ENCODE data around the gene LARP4B. TPM values are rescaled to one million over a fixed set of nuclear protein-coding genes. Genes with fewer than 3 reads are reported as not detected.

Gene LARP4B
- total and polyA plus RNA-seq, 2 donors from 2014 or later: 12.9 to 96.6 TPM

- Histone ChIP-seq H3K9ac (ENCODE audit: low read length in 3 of 3) (no peak overlapping the region), H3K4me1 (ENCODE audit: control insufficient read depth in 2 of 3, insufficient read depth in 2 of 3, low read depth in 1 of 3, low read length in 3 of 3) (peaks cover 0 to 2% (median 0%) of the 10 kb centered on the region in 3 donors), H3K27me3 (ENCODE audit: control insufficient read depth, insufficient read depth, low read length) (no peaks in the 10 kb centered on the region), H3K36me3 (ENCODE audit: control insufficient read depth in 2 of 3, insufficient read depth in 3 of 3, low read length in 3 of 3) (peaks cover 3 to 19% (median 15%) of the 10 kb centered on the region in 3 donors), H3K9me3 (ENCODE audit: control insufficient read depth in 2 of 3, insufficient read depth in 1 of 3, low read length in 3 of 3) (no peaks in the 10 kb centered on the region), H3K27ac (ENCODE audit: low read depth in 2 of 2, low read length in 2 of 2) (no peak overlapping the region), H3K4me3 (ENCODE audit: low read length in 3 of 3) (no peak overlapping the region)
- DNase-seq (peak; percentile 13 to 80 (median 46)), FAIRE-seq (no peak)
- intact Hi-C loops (cut with DNase I): no loop called here
- TF ChIP-seq, protein P1, sequence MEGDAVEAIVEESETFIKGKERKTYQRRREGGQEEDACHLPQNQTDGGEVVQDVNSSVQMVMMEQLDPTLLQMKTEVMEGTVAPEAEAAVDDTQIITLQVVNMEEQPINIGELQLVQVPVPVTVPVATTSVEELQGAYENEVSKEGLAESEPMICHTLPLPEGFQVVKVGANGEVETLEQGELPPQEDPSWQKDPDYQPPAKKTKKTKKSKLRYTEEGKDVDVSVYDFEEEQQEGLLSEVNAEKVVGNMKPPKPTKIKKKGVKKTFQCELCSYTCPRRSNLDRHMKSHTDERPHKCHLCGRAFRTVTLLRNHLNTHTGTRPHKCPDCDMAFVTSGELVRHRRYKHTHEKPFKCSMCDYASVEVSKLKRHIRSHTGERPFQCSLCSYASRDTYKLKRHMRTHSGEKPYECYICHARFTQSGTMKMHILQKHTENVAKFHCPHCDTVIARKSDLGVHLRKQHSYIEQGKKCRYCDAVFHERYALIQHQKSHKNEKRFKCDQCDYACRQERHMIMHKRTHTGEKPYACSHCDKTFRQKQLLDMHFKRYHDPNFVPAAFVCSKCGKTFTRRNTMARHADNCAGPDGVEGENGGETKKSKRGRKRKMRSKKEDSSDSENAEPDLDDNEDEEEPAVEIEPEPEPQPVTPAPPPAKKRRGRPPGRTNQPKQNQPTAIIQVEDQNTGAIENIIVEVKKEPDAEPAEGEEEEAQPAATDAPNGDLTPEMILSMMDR (IDR thresholded peaks at IDR 0.05; ENCODE audit: borderline replicate concordance, extremely low read depth, insufficient read depth): no peak
Observed at GRCh38 chr10:804191-804781, 127.2 kb downstream of the LARP4B start.

DNA sequence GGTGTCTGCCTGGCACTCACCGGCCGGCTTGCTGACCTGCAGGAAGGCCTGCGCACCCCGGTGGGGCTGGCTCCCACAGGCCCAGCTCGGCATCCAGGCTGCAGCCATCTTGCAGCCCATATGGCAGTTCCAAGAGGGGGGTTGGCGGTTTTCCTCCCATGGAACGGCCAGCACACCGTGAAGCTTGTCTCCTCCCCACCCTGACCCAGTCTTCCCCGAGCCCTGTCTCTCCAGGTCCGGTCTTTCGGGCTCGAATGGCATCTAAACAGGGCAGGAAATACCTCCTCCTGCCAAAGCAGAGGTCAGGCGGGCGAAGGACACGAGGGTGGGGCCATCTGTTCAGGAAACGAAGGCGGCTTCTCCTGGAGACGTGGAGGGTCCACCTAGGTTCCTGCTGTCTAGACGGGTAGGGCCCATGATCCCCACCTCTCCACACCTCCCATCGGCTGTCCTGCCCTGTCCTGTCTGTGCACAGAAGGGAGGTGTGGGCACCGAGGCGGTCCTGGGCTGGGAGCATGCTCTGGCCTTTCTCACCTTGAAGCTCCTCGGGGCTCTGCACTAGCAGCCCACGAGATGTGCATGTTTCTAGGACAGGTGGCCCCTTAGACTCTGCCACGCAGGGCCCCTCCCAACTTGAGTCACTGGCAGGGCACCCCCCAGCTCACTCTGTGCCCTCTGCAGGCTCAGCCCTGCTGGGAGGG is 128.3 kb downstream of the LARP4B start:
- Histone ChIP-seq H3K4me3 (ENCODE audit: low read length in 3 of 3) (no peak overlapping the region), H3K36me3 (ENCODE audit: control insufficient read depth in 2 of 3, insufficient read depth in 3 of 3, low read length in 3 of 3) (peaks cover 3 to 16% (median 9%) of the 10 kb centered on the region in 3 donors), H3K4me1 (ENCODE audit: control insufficient read depth in 2 of 3, insufficient read depth in 2 of 3, low read depth in 1 of 3, low read length in 3 of 3) (peaks cover 0 to 2% (median 0%) of the 10 kb centered on the region in 3 donors), H3K9ac (ENCODE audit: low read length in 3 of 3) (no peak overlapping the region), H3K9me3 (ENCODE audit: control insufficient read depth in 2 of 3, insufficient read depth in 1 of 3, low read length in 3 of 3) (no peaks in the 10 kb centered on the region), H3K27me3 (ENCODE audit: control insufficient read depth, insufficient read depth, low read length) (no peaks in the 10 kb centered on the region), H3K27ac (ENCODE audit: low read depth in 2 of 2, low read length in 2 of 2) (no peak overlapping the region)
- FAIRE-seq: no peak
- TF ChIP-seq, protein P1 (IDR thresholded peaks at IDR 0.05; ENCODE audit: borderline replicate concordance, extremely low read depth, insufficient read depth): no peak
- DNase-seq: no peak
- intact Hi-C loops (cut with DNase I): no loop called here

DNA sequence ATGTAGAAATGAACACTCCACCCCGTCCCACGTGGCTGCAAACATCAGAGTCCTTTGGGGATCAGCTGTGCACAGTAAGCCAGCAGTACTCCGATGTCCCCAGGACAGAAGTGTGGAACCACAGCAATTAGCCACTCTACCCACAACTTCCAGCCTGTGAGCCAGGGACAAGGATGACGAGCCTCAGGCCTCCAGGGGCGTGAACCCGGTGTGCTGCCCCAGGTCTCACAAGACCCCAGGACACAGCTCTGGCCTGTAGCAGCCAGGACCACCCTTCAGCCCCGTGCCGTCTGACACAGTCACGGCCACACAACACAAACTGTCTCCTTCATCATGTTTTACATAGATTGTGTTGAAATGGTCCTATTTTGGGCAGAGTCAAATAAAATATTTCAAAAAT is 129.0 kb downstream of the LARP4B start:
- no peak for DNase-seq
- no peaks in the 10 kb centered on the region for H3K27me3 ChIP-seq (ENCODE audit: control insufficient read depth, insufficient read depth, low read length)
- H3K4me1 ChIP-seq (ENCODE audit: control insufficient read depth in 2 of 3, insufficient read depth in 2 of 3, low read depth in 1 of 3, low read length in 3 of 3): peaks cover 0 to 2% (median 0%) of the 10 kb centered on the region in 3 donors
- TF ChIP-seq, protein P1 (IDR thresholded peaks at IDR 0.05; ENCODE audit: borderline replicate concordance, extremely low read depth, insufficient read depth): no peak
- FAIRE-seq: no peak
- H3K9me3 ChIP-seq (ENCODE audit: control insufficient read depth in 2 of 3, insufficient read depth in 1 of 3, low read length in 3 of 3): no peaks in the 10 kb centered on the region
- peaks cover 3 to 9% (median 3%) of the 10 kb centered on the region in 3 donors for H3K36me3 ChIP-seq (ENCODE audit: control insufficient read depth in 2 of 3, insufficient read depth in 3 of 3, low read length in 3 of 3)
- no peak overlapping the region for H3K9ac ChIP-seq (ENCODE audit: low read length in 3 of 3)
- H3K27ac ChIP-seq (ENCODE audit: low read depth in 2 of 2, low read length in 2 of 2): no peak overlapping the region
- intact Hi-C loops (cut with DNase I): no loop called here
- H3K4me3 ChIP-seq (ENCODE audit: low read length in 3 of 3): no peak overlapping the region

Measured in kidney (tissue), 14 donors.